DMS114 treated with DMSO at 0.1 percent for 48 hours (cell line): ENCODE results near the gene SLC39A2.
"Not testable (repeated sequence)": the region's sequence is repeated elsewhere in the genome, so short reads cannot be mapped to it uniquely, and the experiment has no call there.

ENCODE experiments used
- DNase-seq: peaks from one replicate; lab custom pipeline; 2025; ENCODE audit not compliant: unreplicated experiment; lab: John Stamatoyannopoulos, UW

SLC39A2 gene

GRCh38 chr14:20996521-20996920 is 2.6 kb upstream of the SLC39A2 start:
- no peak for DNase-seq

- no peak for DNase-seq
These were observed 2.0 kb upstream of the SLC39A2 start for GRCh38 chr14:20997115-20997514.

GRCh38 chr14:20997564-20997963 is 1.5 kb upstream of the SLC39A2 start:
- DNase-seq, result no peak

- no peak for DNase-seq
These were observed 954 bp upstream of the SLC39A2 start for GRCh38 chr14:20998139-20998538.

GRCh38 chr14:20999591-20999990 is 498 bp downstream of the SLC39A2 start:
- DNase-seq, result no peak

- DNase-seq, result no peak
These were observed 2.1 kb downstream of the SLC39A2 start for GRCh38 chr14:21001218-21001617.

- DNase-seq, result no peak
These were observed 4.8 kb downstream of the SLC39A2 start for GRCh38 chr14:21003788-21004346.

GRCh38 chr14:21009721-21010120 is 10.6 kb downstream of the SLC39A2 start:
- DNase-seq, result not testable (repeated sequence)

- DNase-seq, result no peak
These were observed 12.0 kb downstream of the SLC39A2 start for GRCh38 chr14:21011136-21011535.

GRCh38 chr14:21014761-21015190 is 15.7 kb downstream of the SLC39A2 start:
- DNase-seq, result peak; percentile 68

GRCh38 chr14:21015312-21015711 is 16.2 kb downstream of the SLC39A2 start:
- DNase-seq, result no peak

GRCh38 chr14:21016413-21017190 is 17.5 kb downstream of the SLC39A2 start:
- no peak for DNase-seq

GRCh38 chr14:21017528-21018245 is 18.6 kb downstream of the SLC39A2 start:
- no peak for DNase-seq

- no peak for DNase-seq
These were observed 19.2 kb downstream of the SLC39A2 start for GRCh38 chr14:21018286-21018685.

- DNase-seq, result no peak
These were observed 19.7 kb downstream of the SLC39A2 start for GRCh38 chr14:21018781-21019180.

GRCh38 chr14:21019366-21019765 is 20.3 kb downstream of the SLC39A2 start:
- no peak for DNase-seq

GRCh38 chr14:21020977-21021545 is 22.0 kb downstream of the SLC39A2 start:
- no peak for DNase-seq

- no peak for DNase-seq
These were observed 23.6 kb downstream of the SLC39A2 start for GRCh38 chr14:21022686-21023085.

- DNase-seq, result no peak
These were observed 24.1 kb downstream of the SLC39A2 start for GRCh38 chr14:21023174-21023573.

- no peak for DNase-seq
These were observed 24.9 kb downstream of the SLC39A2 start for GRCh38 chr14:21023817-21024584.
